SU-DHL-6 (cell line): ENCODE data around the gene PEX6.

Experiments
- EZH2phosphoT487 ChIP-seq: fragments of 200-600 bp; sonication (generic), shearing (Covaris generic); conservative IDR thresholded peaks from 2 replicates; pipeline ENCODE4 v1.6.1; 2018; ENCODE audit warnings: mild to moderate bottlenecking, antibody characterized with exemption, low read length, moderate library complexity, mixed read lengths
- TF ChIP-seq, protein P1 (sequence below): fragments of 200-600 bp; sonication (generic); IDR thresholded peaks from one replicate; pipeline ENCODE4 v1.5.1; 2017; ENCODE audit warnings: antibody characterized with exemption, mild to moderate bottlenecking, low read length, moderate library complexity; ENCODE audit not compliant: insufficient read depth, poor library complexity, severe bottlenecking

DNA sequence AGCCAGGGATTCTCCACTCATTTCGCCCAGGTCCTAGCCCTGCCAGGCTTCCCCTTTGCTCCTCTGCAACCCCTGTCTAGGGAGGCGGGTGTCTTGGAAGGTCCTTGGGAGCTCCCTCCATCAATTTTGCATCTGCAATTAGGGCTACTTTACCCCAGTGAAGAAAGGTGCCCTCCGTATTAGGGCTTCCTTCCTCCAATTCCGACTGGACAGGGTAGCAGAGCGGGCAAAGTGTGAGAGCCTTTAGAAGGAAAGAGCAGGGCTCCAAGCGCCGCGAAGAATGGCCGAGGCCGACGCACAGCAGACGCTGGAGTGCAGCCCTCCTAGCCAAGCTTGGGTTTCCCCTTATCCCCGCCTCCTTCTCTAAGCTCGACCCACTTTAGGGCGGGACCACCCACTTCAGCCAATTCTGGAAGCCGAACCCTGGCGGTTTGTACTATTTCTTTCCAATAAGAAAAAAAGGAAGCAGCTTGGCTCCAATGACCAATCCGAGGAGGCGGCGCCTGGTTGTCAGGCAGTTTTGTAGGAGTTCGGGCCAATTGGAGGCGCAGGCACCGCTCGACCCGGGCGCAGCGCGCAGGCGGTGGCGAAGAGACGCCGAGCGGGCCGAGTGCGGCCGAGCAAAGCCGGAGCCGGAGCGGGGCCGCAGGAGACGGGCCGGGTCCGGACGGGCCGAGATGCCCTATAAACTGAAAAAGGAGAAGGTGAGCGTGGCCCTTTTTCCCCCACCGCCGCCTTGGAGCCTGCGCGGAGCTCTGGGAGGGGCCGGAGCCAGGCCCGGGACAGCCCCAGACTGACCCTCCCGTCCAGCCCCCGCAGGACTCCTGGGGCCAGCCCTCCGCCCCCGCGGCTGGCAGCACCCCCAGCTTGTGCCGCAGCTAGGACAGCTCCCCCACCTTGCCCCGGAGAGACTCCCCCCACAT, 5.3 kb upstream of the PEX6 start, which contains the start of gene PPP2R5D:
- TF ChIP-seq, protein P1, sequence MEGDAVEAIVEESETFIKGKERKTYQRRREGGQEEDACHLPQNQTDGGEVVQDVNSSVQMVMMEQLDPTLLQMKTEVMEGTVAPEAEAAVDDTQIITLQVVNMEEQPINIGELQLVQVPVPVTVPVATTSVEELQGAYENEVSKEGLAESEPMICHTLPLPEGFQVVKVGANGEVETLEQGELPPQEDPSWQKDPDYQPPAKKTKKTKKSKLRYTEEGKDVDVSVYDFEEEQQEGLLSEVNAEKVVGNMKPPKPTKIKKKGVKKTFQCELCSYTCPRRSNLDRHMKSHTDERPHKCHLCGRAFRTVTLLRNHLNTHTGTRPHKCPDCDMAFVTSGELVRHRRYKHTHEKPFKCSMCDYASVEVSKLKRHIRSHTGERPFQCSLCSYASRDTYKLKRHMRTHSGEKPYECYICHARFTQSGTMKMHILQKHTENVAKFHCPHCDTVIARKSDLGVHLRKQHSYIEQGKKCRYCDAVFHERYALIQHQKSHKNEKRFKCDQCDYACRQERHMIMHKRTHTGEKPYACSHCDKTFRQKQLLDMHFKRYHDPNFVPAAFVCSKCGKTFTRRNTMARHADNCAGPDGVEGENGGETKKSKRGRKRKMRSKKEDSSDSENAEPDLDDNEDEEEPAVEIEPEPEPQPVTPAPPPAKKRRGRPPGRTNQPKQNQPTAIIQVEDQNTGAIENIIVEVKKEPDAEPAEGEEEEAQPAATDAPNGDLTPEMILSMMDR: no peak
- no peak for TF ChIP-seq EZH2phosphoT487
